K562 (cell line): ENCODE data around the gene STON2.

Experiments
- ATF7 ChIP-seq: fragments of 450-650 bp; IDR thresholded peaks from 2 replicates; pipeline ENCODE4 v1.7.1; 2014; ENCODE audit warnings: mild to moderate bottlenecking, moderate library complexity
- FOXA3 ChIP-seq, 2 experiments: fragments of 450-650 bp in 1 of 2; sonication (generic) in 1 of 2; formaldehyde crosslinking; IDR thresholded peaks in 1 of 2; conservative IDR thresholded peaks in 1 of 2; 2 replicates each; pipeline versions ENCODE4 v1.4.0 to v1.8.0; 2020 to 2022; ENCODE audit warnings: mild to moderate bottlenecking in 2 of 2, missing genetic modification reagents in 1 of 2
- MCM5 ChIP-seq: fragments of 450-650 bp; IDR thresholded peaks from 2 replicates; pipeline ENCODE4 v1.6.1; 2016; ENCODE audit warnings: low read depth
- POLR2AphosphoS5 ChIP-seq: IDR thresholded peaks from 2 replicates; pipeline ENCODE4 v1.6.1; 2011; ENCODE audit warnings: mild to moderate bottlenecking, low read depth, low read length, moderate library complexity; ENCODE audit not compliant: control insufficient read depth, insufficient read depth
- SIN3A ChIP-seq, 2 experiments: fragments of 150-350 bp in 1 of 2; IDR thresholded peaks; 2 replicates each; pipeline ENCODE4 v1.6.1; 2011 to 2016; ENCODE audit warnings: borderline replicate concordance in 2 of 2, low read depth in 2 of 2, low read length in 2 of 2, mild to moderate bottlenecking in 2 of 2, moderate library complexity in 2 of 2; ENCODE audit not compliant: control insufficient read depth in 1 of 2
- STAG1 ChIP-seq: sonication (generic); formaldehyde crosslinking; IDR thresholded peaks from 2 replicates; pipeline ENCODE4 v1.5.0; 2020; ENCODE audit warnings: missing genetic modification reagents, borderline replicate concordance
- ZBTB26 ChIP-seq: fragments of 450-650 bp; formaldehyde crosslinking; IDR thresholded peaks from 2 replicates; pipeline ENCODE4 v1.4.0; 2022; ENCODE audit warnings: missing genetic modification characterization
- ZNF174 ChIP-seq: fragments of 250-450 bp; sonication (Bioruptor Pico); IDR thresholded peaks from 2 replicates; pipeline ENCODE4 v1.4.0; 2020; ENCODE audit warnings: mild to moderate bottlenecking
- TF ChIP-seq, protein P1 (sequence below), 2 experiments: fragments of 450-650 bp in 1 of 2; sonication (generic) in 1 of 2; formaldehyde crosslinking in 1 of 2; IDR thresholded peaks; 2 replicates each; pipeline versions ENCODE4 v1.7.1 to v1.9.0; 2016 to 2022; ENCODE audit warnings: inconsistent platforms in 1 of 2, mild to moderate bottlenecking in 1 of 2, missing genetic modification reagents in 1 of 2
- TF ChIP-seq, protein P2 (sequence below): fragments of 450-650 bp; IDR thresholded peaks from one replicate; pipeline ENCODE4 v1.6.1; 2018; ENCODE audit warnings: mild to moderate bottlenecking, moderate library complexity; ENCODE audit not compliant: partially characterized antibody

GRCh38 chr14:81366214-81366613 is 33.9 kb downstream of the STON2 start:
- no peak for TF ChIP-seq MCM5
- no peak for TF ChIP-seq FOXA3 (CRISPR knock-in tag; conservative IDR thresholded peaks at IDR 0.05 in 1 of 2, IDR thresholded peaks at IDR 0.05 in 1 of 2)
- TF ChIP-seq POLR2AphosphoS5, result no peak
- no peak for TF ChIP-seq ATF7
- TF ChIP-seq SIN3A (IDR thresholded peaks at IDR 0.05; ENCODE audit: borderline replicate concordance in 2 of 2, control insufficient read depth in 1 of 2, low read depth in 2 of 2, low read length in 2 of 2), result no peak
- TF ChIP-seq, protein P1, sequence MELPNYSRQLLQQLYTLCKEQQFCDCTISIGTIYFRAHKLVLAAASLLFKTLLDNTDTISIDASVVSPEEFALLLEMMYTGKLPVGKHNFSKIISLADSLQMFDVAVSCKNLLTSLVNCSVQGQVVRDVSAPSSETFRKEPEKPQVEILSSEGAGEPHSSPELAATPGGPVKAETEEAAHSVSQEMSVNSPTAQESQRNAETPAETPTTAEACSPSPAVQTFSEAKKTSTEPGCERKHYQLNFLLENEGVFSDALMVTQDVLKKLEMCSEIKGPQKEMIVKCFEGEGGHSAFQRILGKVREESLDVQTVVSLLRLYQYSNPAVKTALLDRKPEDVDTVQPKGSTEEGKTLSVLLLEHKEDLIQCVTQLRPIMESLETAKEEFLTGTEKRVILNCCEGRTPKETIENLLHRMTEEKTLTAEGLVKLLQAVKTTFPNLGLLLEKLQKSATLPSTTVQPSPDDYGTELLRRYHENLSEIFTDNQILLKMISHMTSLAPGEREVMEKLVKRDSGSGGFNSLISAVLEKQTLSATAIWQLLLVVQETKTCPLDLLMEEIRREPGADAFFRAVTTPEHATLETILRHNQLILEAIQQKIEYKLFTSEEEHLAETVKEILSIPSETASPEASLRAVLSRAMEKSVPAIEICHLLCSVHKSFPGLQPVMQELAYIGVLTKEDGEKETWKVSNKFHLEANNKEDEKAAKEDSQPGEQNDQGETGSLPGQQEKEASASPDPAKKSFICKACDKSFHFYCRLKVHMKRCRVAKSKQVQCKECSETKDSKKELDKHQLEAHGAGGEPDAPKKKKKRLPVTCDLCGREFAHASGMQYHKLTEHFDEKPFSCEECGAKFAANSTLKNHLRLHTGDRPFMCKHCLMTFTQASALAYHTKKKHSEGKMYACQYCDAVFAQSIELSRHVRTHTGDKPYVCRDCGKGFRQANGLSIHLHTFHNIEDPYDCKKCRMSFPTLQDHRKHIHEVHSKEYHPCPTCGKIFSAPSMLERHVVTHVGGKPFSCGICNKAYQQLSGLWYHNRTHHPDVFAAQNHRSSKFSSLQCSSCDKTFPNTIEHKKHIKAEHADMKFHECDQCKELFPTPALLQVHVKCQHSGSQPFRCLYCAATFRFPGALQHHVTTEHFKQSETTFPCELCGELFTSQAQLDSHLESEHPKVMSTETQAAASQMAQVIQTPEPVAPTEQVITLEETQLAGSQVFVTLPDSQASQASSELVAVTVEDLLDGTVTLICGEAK (IDR thresholded peaks at IDR 0.05), result no peak
- TF ChIP-seq, protein P1 (CRISPR knock-in tag; IDR thresholded peaks at IDR 0.05), result no peak
- TF ChIP-seq STAG1 (CRISPR knock-in tag), result no peak
- TF ChIP-seq ZNF174 (CRISPR knock-in tag), result no peak
- TF ChIP-seq, protein P2, sequence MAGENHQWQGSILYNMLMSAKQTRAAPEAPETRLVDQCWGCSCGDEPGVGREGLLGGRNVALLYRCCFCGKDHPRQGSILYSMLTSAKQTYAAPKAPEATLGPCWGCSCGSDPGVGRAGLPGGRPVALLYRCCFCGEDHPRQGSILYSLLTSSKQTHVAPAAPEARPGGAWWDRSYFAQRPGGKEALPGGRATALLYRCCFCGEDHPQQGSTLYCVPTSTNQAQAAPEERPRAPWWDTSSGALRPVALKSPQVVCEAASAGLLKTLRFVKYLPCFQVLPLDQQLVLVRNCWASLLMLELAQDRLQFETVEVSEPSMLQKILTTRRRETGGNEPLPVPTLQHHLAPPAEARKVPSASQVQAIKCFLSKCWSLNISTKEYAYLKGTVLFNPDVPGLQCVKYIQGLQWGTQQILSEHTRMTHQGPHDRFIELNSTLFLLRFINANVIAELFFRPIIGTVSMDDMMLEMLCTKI, result no peak
- TF ChIP-seq ZBTB26 (CRISPR knock-in tag), result no peak
